DMS79 treated with DMSO at 0.1 percent for 48 hours (cell line): ENCODE data around the gene NCOR2.

ENCODE experiments used
- DNase-seq: peaks from one replicate; lab custom pipeline; 2025; lab: John Stamatoyannopoulos, UW

NCOR2 gene

DNA sequence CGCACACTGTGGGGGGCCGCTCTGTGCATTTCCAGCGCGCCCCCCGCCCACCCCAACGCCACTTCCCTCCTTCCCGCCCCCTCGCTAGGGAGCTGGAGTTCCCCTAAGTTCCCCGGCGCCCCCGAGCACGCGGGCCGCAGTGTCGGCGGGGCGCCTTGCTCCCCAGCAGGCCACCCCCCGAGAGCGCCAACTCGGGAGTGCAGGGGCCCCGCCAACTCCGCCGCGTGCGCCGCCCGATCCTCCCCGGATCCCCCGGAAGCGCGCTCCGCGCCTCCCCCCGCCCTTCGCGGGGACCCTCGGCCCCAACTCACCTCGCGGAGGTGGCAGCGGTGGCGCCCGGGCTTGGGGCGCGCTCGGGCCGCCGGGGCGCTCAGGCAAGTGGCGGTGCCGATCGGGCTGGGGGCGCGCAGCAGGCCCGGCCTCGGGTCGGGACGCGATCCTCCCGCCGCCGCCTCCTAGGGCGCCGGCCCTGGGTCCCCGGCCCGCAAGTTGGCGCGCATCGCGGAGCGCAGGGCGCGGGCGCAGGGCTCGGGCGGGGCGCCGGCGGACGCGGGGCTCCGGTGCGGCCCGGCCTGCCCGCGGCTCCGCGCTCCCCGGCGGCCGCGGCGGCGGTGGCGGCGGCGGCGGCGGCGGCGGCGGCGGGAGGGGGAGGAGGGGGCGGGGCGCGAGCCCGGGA is at the start of gene NCOR2:
TSS of gene NCOR2 (minus strand) at position 616 of the 676 bp plus-strand sequence. CDS start 72,361 bp downstream, outside the sequence.
- DNase-seq = no peak

DNA sequence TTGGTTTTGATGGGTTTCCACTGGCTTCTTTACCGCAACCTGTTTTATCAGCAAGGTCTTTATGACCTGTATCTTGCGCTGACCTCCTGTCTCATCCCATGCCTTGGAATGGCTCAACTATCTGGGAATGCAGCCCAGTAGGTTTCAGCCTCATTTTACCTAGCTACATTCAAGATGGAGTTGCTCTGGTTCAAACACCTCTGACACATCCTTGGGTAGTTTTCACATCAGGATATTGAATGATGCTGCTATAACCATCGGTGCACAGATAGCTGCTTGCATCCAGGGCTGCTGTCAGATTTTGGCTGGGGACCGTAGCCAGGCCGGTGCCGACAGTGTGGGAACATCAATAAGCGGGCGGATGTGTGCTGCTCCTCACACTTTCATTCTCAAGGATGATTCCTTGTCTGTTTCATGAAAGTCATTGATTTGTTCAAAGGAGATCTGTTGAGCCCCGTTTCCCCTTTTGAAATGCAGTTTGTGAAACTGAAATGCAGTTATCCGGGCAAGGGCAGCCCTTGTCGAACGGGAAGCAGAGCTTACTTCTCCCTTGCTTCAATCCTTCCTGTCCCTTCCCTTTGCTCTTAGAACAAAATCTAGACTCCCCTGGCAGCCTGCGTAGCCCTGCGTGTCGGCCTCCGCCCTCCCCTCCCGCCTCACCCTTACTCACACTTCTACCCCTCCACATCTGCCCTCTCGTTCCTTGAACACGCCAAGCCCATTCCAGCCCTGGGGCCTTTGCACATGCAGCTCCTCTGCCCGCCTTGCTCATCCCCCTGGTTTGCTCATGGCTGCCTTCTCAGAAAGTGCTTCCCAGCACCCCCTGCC is 49.2 kb upstream of the NCOR2 start:
- DNase-seq = no peak

DNA sequence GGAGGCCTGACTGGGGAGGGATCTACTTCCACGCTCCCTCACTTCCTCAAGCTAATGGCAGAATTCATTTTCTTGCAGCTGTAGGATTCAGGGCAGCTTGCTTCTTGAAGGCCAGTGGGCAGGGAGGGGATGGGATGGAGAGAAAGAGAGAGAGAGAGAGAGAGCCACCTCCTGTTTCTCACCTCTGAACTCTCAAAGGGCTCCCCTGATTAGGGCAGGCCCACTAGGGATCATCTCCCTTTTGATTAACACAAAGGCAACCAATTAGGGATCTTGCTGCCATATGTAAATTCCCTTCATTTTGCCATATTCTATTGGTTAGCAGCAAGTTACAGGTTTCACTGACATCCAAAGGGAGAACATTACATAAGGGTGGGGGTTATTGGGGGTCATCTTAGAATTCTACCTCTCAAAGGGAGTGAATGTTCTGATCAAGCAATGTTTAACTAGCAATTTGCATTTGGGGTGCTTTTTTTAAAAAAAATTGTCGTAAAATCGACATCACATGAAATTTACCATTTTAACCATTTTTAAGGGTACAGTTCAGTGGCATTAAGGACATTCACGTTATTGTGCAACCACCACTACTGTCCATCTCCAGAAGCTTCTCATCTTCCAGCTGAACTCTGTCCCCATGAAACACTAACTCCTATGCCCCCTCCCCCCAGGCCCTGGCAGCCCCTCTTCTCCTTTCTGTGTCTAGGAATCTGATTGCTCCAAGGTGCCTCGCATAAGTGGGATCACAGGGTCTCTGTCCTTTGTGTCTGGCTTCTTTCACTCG is 47.3 kb upstream of the NCOR2 start:
- DNase-seq = no peak

DNA sequence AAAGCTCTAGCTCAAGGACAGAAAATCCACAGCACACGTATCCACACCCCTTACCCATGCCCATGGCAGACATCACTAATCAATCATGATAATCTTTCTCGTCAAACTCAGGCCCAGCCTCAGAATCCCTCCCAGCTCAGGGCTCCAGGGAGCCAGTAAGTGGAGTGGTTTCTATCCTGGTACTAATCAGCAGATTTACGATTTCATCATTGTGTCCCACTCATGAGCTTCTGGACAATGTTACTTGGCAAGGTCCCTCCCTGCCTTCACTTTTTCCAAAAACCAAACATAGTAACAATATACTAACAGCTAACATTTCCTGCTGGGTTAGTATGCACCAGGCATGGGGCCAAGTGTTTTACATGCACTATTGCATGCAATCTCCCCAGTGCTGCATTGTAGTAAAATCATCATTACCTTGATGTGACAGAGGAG is 45.8 kb upstream of the NCOR2 start:
- peak; percentile 86 for DNase-seq

DNA sequence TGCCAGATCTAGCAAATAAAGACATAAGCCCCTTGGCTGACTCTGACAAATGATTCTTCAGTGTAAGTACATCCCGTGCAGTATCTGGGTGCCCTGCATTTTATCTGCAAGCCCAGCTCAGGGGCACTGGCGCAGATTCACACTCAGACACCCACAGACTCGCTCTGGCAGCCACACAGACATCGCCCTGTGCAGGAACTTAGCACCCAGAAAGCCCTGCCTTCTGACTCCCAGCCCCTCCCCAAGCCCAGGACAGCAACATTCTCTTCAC is 44.9 kb upstream of the NCOR2 start:
- DNase-seq = no peak

DNA sequence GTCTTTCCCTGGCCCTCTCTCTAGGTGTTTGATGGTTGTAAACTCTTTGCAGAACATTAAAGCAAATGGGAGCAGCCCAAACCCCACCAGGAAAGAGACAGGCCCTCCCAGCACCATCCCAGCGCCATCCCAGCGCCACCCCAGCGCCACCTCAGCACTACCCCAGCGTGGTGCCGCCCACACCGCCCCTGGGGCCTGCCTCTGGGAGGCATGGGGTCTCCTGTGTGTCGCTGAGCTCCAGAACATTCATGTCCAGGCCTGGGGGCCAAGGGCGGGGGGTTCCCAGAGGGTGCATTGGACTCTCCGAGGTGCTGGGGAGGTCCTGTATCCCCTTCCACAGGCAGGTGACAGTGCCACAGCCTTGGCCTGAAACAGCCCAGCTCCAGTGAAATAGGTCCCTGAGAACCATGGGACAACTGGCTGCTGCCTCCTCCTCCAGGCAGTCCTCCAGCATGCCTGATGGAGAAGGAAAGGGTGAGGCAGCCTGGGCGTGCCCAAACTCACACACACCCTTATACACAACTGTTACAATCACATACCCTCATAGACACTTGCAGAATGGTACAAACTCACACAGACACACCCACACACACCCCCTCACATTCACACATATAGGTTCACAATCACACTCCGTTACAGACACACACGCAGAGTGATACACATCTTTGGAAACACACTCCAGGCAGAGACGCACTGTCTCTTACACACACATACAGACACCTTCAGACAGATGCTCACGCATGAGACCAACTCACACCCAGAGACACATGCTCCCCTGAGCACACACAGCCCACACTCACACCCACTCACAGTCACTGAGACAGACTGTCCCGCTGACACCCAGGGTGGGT is 44.4 kb upstream of the NCOR2 start:
- no peak for DNase-seq

DNA sequence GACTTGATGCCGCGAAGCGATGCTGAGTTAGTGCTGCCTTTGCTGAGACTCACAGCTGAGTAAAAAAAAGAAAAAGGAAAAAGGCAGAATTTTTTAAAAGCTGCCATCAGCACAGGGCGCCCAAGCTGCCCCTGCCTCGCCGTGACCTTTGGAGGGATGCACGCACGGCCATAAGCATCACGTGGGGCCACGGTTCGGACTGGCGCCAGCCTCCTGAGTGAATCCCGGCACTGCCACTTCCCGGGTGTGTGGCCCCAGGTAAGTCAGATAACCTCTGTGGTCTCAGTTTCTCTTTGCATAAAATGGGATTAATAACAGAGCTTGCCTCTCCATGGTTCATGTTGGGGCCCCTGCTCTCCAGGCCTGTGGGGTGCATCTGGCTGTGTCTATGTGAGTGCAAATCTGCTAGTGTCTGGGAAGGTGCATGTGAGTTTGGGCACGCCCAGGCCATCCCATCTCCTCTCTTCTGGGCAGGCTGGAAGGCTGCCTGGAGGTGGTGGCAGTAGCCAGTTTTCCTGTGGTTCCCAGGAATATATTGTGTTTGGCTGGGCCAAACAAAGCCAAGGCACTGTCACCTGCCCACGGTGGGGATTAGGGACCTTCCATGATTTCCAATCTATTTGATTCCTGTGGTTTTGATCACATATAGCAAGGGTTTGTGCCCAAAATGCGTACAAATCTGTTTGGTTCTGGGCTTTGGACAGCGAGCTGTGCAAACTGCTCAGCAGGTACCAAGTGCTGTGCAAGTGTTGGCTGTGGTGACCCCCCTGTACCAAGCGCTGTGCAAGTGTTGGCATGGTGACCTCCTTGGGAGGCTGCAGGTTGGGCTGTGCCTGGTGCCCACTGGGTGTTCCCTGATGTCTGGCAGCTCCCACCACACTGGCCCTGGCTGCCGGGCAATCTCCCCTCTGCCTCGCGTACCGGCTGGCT is 43.5 kb upstream of the NCOR2 start:
- no peak for DNase-seq

DNA sequence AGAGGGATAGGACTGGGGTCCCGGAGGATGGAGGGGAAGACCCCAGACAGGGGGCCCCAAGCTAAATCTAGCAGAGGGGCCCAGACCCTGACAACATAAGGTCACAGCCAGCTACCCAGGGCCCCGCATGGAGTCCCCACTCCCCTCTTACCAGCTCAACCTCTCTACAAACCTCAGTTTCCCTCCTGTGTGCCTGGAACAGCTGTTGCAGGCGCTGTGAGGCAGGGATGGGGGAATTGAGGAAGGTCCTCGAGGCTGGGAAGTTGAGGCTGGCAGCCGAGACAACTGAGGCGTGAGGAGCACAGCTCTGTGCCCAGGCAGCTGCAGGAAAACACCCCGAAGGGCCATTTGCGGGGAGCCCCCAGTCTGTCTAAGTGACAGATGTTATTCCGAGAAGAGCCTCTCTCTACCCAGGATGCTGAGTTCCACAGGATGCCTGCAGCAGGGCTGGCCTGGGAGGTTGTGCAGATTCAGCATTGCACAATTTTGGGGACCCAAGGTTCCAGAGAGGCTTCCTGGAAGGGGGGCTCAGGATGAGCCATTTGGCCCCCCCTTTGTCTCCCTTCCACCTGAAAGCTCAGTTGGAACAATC is 42.7 kb upstream of the NCOR2 start:
- no peak for DNase-seq

DNA sequence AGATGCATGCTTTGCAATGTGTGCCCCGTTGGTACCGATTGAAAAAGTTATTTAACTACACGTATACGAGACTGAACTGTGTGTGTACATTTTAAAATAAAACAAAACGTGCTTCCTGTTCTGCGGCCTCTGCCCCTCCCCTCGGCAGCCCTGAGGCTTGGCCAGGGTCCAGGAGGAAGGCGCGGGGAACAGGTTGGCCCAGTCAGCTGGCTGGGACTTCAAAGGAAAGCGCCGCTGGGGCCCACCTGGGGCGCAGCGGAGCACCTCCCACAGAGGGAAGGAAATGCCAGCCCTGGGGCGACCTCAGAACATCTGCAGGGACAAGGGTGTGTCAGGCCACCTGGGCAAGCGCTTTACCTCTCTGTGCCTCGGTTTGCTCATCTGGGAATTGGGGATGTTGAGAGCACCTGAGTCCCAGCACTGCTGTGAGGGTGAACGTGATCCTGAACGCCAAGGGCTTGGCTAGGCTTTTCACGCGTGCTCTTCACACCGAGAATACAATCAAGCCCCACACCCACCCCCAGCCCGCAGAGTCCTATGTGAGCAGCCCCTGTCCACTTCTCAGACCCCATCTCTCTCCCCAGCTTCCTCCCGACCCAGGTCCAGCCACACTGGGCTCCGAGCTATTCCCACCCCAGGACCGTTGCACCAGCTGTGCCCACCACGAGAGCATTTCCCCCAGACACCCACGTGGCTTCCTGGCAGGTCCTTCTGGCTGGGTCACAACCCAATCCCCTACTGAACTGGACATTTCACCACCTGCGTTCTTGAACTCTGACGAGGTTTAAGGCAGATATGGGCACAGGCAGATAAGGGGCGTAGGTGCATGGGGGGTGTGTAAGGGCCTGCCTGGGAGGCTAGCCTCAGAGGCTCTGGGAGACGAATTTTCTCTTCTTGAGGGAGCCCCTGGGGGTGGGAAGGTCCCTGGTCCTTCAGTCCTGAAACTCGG is 41.9 kb upstream of the NCOR2 start:
- DNase-seq = peak; percentile 93

DNA sequence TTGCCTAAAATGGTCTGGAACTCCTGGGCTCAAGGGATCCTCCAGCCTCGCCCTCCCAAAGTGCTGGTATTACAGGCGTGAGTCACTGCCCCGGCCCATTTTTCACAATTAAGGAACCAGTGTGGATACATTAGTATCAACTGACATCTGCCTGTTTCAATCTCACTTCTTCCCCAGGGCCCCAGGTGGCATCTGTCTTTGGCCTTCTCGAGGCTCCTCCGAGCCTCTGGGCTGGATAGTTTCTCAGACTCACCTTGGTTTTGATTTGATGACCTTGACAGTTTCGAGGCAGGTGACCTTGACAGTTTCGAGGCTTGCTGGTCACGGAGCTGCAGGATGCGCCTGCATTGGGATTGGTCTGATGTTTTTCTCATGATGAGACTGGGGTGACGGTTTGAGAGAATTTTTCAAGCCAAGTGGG is 41.0 kb upstream of the NCOR2 start:
- DNase-seq = peak; percentile 43

DNA sequence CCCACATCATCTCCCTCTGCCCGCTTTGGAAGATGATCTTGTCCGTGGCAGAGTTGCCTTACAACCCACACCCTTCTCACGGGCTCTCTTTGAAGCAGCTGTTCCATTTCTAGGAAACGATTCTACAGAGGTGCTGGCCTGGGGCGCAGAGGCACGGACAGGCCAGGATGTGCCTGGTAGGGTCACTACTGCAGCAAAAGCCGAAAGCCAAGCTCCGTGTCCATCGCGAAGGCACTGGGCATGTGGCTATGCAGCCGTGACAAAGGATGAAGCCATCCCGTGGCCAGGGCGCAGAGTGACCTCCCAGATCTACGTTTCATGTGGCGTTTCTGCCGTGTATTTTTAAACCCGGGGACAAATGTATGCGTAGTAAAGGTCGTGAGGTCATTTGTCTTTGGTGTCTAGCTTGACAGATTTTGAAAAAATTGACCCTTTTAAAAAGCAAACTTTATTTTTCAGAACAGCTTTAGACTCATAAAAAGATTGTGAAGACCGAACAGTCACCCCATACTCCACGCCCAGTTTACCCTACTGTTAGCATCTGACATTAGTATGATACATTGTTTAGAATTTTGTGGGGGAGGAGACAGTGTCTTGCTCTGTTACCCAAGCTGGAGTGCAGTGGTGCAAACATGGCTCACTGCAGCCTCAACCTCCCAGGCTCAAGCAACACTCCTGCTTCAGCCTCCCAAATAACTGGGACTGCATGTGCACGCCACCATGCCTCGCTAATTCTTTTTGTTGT is 40.4 kb upstream of the NCOR2 start:
- no peak for DNase-seq

DNA sequence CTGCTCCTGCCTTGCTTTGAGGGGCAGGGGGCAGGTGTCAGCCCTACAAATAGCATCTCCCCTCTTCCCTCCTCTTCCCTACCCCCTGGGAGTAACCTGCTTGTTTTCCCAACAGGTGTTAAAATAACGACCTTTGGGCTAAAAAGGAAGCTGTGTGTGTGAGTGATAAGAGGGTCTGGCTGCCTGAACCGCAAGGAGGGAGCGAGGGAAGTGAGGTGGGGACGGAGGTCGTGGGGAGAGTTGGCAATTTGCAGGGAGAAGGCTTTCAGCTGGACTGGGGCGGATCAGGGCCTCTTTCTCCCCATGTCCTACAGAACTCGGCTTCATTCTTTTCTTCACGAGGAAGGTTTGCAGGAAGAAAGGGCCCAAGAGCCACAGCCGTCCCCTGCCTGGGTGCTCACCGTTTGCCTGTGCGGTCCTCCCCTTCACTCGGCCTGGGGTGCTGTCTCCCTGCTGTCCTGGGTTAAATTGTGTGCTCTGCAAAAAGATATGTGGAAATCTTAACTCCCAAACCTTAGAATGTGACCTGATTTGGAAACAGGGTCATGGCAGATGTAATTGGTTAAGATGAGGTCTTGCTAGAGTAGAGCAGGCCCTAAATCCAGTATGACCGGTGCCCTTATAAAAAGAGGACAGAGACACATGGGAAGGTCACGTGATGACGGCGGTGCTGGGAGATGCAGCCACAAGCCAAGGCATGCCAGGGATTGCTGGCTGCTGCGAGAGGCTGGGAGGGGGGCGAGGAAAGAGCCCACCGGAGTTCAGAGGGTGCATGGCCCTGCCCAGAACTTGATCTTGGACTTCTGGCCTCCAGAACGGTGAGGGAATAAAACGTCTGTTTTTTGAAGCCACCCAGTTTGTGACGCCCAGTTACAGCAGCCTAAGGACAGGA is 38.7 kb upstream of the NCOR2 start:
- DNase-seq = no peak

DNA sequence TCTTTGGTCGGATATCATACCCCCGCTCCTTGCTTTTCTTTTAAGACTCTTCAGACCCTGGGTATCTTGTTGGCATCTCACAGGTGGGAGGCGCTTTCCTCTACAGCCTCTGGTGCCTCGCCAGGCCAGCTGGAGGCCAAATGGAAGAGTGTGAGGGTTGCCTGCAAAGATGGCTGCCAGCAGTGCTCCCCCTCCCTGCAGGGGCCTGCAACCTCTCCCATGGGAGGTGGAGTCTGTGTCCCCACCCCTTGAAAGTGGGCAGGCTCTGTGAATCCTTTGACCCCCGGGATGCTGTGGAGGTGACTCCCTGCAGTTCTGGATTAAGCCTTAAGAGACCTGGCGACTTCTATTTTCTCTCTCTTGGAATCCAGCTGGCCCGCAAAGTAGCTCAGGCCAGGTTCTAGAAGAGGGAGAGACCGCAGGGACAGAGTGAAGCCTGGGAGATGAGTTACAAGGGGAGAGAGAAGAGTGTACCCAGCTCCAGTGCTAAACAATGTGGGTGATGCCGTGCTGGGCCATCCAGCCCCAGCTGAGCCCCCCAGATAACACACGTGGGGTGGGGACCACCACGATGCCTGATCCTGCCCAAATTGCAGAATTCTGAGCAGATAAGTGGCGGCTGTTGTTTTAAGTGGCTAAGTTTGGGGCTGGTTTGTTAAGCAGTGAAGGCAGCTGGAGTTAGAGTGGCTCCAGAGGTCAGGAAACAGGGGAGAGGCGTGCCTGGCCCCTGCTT is 37.9 kb upstream of the NCOR2 start:
- DNase-seq = peak; percentile 63

DNA sequence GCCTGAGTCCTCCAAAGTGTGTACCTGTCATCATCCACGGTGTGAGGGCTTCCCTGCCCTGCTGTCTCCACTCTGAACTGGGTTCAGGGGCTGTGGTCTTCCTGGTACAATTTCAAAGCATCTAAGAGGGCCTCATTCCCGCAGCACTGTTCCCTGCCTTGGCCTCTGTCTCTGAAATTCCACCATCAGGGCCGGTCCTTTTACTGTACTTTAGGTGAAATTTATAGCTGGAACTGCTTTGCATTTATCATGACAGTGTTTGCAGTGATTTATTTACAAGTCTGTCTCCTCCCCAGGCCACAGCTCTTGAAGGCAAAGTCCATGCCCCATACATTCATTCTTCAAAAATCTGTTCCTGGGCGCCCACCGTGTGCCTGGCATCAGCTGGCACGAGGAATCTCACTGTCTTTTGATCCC is 36.9 kb upstream of the NCOR2 start:
- no peak for DNase-seq

DNA sequence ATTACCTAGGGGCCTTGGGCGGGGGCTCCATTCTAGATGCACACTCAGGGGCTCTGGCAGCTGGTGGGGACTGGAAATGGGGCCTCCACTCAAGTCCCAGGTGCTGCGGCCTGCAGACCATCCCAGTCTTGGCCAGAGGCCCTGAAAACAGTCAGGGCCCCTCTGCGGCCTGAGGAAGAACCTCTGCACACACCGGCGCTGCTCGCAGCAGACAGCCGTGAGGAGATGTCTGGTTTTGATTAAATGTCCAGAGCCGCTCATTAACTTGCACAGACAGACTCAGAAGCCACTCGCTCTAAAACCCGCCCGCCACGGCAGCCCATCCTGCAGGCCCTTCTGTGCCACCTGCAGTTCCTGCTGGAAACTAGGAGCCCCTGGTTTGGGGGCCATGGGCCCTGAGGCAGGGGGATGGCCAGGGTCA is 36.4 kb upstream of the NCOR2 start:
- no peak for DNase-seq

DNA sequence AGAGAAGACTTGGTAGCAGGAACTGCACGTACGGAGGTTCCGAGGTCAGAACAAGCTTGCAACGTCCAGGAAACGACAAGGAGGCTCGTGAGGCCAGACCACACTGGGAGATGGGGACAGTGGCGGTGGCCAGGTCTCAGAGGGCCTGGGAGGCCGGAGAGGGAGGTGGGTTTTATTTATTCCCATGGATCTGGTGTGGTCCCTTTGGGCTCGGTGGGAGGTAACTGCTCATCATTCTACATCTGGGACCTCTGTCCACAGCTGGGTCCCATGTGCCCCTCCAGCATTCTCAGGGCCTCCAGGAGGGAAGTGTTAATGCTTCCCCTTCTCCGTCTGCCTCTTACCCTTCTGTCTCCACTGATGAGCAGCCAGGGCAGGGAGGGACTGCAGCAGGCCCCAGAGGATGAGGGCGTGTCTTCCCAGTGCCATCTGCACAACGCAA is 35.7 kb upstream of the NCOR2 start:
- DNase-seq = no peak

DNA sequence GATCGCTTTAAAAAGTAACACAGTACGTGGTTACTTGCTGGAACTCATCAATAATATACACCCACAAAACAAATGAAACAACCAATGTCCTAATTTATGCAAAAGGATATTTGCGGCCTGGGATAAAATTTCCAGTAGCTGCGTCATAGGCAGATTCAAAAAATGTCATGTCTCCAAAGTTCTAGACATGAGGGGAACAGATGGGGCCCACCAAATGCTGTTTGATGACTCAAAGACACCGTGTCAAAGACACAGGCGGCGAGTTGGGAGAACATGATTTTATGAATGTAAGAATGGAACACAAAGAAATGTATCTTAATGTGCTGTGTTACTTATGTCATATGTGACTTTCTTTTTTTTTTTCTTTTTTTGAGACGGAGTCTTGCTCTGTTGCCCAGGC is 34.3 kb upstream of the NCOR2 start:
- no peak for DNase-seq
